Measurements from ENCODE around the gene NKD1.
A peak's percentile ranks its signal among the peaks of the same experiment; 100 is the strongest.

Gene NKD1

DNA sequence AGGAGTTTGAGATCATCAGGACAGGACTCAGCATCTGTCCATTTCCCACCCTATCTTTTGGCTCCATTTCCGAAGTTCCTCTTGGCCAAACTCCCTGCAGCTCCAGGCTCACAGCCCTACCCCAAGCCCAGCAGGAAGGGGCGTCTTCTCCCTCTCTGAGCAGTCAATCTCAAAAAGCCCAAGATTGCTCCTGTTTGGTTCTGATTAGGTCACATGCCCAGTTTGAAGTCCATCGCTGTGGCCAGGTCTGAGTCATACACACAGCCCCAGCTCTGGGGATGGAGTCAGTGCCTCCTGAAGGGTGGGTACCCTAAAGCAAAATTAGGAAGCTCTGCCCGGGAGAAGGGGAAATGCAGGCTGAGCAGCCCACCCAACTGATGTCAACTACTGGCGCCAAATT lies 109.0 kb downstream of the NKD1 start:
- no peak for DNase-seq

DNA sequence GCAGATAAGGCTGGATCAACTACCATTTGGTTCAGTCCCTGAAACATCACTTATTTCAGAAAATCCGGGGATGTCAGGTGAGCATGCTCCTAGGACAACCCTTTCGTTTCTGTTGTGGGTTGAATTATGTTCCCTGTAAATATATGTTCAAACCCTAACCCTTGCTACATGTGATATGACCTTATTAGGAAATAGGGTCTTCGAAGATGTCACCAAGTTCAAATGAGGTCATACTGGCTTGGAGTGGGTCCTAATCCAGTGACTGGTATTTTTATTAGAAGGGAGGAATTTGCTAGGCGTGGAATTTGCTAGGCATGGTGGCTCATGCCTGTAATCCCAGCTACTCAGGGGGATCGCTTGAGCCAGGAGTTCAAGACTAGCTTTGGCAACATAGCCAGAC lies 111.6 kb downstream of the NKD1 start:
- no peak for DNase-seq

DNA sequence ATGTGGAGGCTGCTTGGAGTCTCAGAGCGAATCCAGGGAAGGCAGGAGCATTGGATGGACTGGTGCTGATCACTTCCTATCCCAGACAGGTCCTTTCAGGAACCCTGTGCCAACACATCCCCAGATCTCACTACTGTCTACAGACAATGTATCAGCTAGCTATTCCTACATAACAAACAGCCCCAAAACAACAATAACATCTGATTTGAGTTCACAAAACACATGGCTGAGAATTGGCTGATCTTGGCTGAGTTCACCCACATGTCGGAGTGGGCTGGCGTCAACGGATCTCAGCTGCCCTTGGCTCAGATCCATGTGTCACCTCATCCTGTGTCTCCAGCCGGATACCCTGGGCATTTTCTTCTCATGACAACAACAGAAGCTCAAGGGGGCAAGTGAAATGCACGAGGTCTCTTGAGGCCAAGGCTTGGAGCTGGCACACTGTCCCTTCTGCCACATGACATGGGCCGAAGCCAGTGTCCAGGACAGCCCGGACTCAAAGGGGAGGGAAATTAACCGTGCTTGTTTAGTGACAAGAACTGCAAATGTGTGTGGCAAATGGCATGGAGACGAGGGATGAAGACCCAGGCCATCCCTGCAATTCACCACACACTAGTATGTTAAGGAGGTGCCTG lies 114.2 kb downstream of the NKD1 start:
- no peak for DNase-seq

DNA sequence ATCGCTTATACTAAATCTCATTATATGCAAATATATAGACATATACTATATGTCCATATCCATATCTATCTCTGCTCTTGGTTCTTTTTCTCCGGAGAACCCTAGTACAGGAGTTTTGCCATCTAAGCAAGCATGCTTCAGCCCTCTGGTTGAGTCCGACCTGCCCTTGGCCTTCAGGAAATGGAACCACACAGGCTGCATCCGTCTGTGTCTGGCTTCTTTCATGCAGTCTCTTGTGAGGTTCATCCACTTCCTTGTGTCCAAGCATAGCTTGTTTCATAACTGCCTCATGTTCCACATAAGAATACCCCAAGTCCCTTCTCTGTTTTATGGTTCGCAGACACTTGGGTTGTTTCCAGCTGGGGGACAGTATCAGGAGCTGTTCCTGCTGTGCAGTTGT lies 116.1 kb downstream of the NKD1 start:
- no peak for DNase-seq

DNA sequence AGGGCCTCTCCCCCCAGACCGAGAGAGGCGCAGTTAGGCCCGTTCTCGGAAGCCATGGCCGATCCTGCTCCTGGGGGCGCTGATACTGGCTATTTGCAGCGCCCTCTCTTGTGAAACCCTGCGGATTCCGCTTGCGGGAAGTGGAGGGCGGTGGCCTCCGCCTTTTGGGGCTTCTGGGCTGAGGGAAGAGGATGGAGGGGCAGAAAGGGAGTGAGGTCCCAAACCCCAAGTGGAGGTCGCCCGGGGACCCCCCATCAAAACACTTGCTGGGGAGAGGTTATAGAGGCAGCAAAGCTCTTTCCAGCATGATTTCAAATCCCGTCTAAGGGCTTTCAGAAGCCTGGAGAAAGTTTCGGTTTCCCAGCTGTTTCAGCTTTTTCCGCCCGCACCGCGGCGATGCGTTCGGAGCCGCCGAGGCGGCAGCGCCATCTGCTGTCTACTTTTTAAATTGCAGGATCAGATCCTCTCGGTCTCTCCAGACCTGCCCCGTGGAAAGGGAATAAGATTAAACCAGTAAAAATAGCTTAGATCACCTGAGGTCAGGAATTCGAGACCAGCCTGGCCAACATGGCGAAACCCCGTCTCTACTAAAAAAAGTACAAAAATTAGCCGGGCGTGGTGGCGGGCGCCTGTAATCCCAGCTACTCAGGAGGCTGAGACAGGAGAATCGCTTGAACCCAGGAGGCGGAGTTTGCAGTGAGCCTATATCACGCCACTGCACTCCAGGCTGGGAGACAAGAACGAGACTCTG lies 117.1 kb downstream of the NKD1 start:
- DNase-seq: peak; percentile 50

DNA sequence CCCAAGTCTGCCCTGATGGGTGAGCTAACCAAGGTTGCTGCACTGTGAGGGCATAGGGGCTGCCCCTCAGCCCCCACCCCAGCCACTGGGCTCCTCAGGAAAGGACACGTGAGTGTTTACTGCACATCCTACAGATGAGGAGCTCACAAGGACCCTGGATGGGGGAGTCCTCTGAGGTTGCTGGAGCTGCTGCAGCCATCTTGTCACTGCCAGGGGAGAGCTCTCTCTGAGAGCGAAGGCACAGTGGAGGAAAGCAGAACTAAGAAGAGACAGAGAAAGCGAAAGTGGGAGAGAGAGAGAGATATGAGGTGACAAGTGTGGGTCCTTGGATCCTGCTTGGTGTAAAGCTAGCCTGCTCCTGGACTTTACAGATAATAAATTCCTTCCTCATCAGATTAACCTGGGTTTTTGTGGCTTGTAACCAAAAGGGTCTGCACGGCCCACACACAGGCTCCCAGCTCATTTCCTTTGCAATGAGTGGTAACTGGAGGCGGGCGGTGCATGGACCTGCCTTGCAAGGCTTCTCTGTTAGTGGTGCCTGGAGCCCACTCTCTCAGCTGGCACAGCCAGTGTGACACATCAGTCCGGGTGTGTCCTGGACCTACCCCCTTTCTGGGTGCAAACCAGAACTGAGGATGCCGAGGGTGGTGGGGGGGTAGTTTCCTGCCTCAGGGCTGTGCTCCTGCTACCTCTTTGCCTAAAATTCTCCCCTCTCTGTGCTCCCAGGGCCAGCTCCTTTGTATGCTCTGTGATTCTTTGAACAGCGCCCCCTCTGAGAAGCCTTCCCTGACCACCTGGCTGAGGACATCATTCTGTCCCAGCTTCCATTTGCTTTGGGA lies 118.7 kb downstream of the NKD1 start:
- DNase-seq: no peak

DNA sequence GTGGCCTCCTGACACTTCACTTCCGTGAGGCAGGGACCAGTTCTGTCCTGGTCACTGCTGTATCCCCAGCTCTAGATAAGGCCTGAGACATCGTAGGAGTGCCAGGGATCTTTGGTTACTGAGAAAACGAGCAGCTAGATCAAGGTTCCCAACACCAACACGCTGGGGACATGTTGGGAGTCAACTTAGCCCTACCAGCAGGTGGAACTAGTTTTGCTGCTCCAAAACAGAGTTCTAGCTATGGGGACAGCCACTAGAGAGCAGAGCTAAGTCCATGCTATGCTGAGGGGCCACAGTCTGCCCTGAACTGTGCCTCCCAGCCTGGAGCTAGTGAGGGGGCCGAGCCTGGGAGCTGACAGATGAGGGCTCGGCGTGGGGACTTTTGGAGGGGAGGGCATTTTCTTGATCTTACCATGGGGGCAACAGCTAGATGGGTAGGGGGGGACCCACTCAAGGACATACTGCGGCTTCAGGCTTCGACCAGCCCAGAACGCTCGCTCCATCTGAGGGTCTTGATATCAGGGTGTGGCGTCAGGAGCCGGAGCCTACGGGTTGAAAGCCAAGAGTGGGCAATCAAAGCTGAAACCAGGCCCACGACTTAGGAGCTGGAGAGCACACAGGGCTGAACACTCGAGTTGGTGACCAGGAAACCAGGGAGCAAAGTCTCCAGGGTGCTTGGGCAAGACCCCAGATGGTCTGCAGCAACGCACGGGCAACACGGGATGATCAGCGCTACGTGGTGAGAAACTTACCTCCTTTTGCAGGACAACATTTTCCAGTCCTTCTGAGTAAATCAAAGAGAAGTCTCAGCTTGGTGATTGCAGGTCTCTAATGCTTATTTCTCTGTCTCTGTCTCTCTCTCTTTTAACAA lies 119.5 kb downstream of the NKD1 start:
- no peak for DNase-seq

GRCh38 chr16:50668368-50669008 lies 120.3 kb downstream of the NKD1 start:
- no peak for DNase-seq

- DNase-seq: no peak
These were observed 121.5 kb downstream of the NKD1 start for GRCh38 chr16:50669741-50670140.

- no peak for DNase-seq
These were observed 122.3 kb downstream of the NKD1 start for GRCh38 chr16:50670476-50670875.

- peak; percentile 2 for DNase-seq
These were observed 123.6 kb downstream of the NKD1 start for GRCh38 chr16:50671644-50672260.

DNA sequence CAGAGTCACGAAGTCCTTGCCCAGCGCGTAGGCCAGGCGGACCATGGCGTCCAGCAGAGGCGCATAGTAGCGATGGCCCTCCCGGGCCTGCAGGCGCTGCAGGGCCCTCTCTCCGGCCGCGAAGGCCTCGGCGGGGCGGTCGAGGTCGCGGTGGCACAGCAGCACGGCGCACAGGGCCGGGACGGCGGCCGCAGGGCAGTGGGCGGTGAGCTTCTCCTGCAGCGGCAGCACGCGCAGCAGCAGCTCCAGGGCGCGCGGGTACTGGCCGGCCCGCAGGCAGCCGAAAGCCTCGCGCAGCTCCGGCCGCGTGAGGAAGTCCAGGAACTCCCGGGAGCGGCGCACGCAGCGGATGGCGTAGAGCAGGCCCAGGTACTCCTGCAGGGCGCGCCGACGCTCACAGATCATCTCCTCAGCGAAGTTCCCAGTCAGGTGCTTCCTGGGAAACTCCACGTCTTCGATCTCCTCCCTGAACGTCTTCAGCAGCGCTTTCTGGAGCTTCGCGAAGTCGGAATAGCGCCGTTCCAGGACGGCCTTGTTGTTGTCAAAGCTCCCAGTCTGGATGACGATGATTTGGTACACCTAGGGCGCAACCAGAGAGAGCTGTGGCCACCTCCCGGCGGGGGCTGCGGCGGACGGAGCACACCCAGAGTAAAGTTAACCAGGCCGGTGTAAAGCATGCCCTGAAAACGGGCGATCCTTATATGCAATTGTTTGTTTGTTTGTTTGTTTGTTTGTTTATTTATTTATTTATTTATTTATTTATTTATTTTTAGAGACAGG lies 125.5 kb downstream of the NKD1 start:
- no peak for DNase-seq

- no peak for DNase-seq
These were observed 126.6 kb downstream of the NKD1 start for GRCh38 chr16:50674831-50675230.

GRCh38 chr16:50675686-50676610 lies 127.8 kb downstream of the NKD1 start:
- DNase-seq: no peak

DNA sequence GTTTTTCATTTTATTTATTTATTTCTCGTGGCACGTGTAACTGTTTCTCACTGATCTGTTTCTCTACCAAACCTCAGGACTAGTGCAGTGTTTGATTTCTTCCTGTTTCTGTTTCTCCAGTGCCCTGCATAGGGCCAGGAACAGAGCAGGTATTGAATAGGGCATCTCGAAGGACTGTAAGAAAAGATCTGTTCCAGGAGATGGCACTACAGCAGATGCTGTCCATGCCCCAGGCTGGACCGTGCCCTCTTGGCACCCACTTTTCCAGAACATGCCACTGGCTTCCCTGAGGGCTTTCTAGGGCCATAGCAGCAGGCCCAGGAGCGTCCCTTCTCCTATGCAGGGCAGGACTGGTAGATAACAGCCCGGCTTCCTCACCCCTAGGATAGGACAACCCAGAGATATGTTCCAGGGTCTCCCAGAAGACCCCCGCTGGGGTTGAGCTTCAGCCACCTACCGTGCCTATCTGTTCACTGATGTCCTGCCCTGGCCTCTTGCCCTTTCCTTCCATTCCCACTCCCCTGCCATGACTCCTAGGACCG lies 128.6 kb downstream of the NKD1 start:
- no peak for DNase-seq

GRCh38 chr16:50677351-50677750 lies 129.2 kb downstream of the NKD1 start:
- DNase-seq: no peak

GRCh38 chr16:50678531-50678930 lies 130.3 kb downstream of the NKD1 start:
- no peak for DNase-seq

DNA sequence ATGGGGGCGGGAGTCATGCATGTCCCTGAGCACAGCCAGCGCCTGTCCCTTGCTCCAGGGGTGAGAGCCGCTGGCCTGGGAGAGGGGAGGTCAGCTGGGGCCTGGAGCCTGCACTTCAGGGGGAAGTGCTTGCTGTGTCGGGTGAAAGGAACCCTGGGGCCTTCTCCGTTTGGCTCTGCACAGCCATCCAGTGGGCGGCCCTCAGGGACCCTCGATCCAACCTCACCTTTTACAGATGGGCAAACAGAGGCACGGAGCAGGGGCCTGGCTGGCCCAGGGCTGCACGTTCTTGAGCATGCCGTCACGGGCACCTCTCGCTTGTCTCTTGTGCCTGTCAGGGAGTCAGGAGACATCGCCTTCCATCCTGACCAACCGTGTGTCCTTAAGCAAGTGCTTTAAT lies 131.1 kb downstream of the NKD1 start:
- DNase-seq: no peak
